Measurements from ENCODE around the gene SETD2. TPM values are rescaled to one million over a fixed set of nuclear protein-coding genes. Genes with fewer than 3 reads are reported as not detected.

SETD2 gene
- total RNA-seq, 1 experiment from 2014 or later = 60.8 TPM

DNA sequence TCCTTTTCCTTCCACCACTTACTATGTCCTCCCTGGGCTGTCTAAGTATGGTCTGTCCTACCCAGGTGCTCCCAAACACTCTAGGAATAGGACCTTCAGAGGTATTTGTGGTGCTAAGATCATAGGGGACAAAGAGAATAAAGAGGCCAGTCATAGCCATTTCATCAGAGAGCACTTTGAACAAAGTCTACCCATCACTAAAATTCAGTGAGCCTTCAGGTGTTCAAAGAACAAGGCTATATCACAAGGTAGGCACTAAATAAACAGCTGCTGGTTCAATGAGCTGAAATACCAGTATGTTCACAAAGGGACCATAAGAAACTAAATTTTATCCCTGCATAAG lies 145.7 kb downstream of the SETD2 start:
- TF ChIP-seq, protein P1, sequence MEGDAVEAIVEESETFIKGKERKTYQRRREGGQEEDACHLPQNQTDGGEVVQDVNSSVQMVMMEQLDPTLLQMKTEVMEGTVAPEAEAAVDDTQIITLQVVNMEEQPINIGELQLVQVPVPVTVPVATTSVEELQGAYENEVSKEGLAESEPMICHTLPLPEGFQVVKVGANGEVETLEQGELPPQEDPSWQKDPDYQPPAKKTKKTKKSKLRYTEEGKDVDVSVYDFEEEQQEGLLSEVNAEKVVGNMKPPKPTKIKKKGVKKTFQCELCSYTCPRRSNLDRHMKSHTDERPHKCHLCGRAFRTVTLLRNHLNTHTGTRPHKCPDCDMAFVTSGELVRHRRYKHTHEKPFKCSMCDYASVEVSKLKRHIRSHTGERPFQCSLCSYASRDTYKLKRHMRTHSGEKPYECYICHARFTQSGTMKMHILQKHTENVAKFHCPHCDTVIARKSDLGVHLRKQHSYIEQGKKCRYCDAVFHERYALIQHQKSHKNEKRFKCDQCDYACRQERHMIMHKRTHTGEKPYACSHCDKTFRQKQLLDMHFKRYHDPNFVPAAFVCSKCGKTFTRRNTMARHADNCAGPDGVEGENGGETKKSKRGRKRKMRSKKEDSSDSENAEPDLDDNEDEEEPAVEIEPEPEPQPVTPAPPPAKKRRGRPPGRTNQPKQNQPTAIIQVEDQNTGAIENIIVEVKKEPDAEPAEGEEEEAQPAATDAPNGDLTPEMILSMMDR (conservative IDR thresholded peaks at IDR 0.05) = no peak

More for the DNA sequence above, 145.7 kb downstream of the SETD2 start:
- H3K23ac ChIP-seq (ENCODE audit: insufficient read length, low read depth, low read length) = no peak overlapping the region
- H4K5ac ChIP-seq (ENCODE audit: insufficient read length, low read depth, low read length) = no peak overlapping the region
- no peaks in the 10 kb centered on the region for H3K9me3 ChIP-seq (ENCODE audit: control insufficient read depth, low read depth, low read length)
- DNase-seq = no peak
- H3K79me1 ChIP-seq (ENCODE audit: insufficient read depth, low read depth, low read length, poor library complexity, severe bottlenecking) = no peaks in the 10 kb centered on the region
- Mint-ChIP-seq H3K4me3 (no peak overlapping the region), H3K36me3 (ENCODE audit: insufficient read depth in 1 of 3, low read depth in 3 of 3) (peaks cover 5 to 40% (median 37%) of the 10 kb centered on the region in 3 experiments; a peak in 6 of 7 replicates), H3K4me1 (peaks cover 13 to 20% of the 10 kb centered on the region in 2 experiments), H3K9me3 (no peaks in the 10 kb centered on the region), H3K27me3 (ENCODE audit: low read depth) (no peaks in the 10 kb centered on the region), H3K27ac (no peak overlapping the region)
- no peaks in the 10 kb centered on the region for H3K4me1 ChIP-seq (ENCODE audit: insufficient read depth, low read length)
- H3K14ac ChIP-seq (ENCODE audit: insufficient read depth, low read length) = no peak overlapping the region
- H3K9ac ChIP-seq (ENCODE audit: extremely low read depth, insufficient read length, low read length) = no peak overlapping the region
- no peak overlapping the region for H2BK120ac ChIP-seq (ENCODE audit: low read depth, low read length, poor library complexity, severe bottlenecking)
- H3K4me2 ChIP-seq (ENCODE audit: insufficient read depth, insufficient read length, low read length) = no peak overlapping the region
- H2BK20ac ChIP-seq (ENCODE audit: low read depth, low read length, poor library complexity, severe bottlenecking) = no peak overlapping the region
- no peak overlapping the region for H4K91ac ChIP-seq (ENCODE audit: insufficient read length, low read depth, low read length)
- no peak overlapping the region for H4K8ac ChIP-seq (replicated peaks; ENCODE audit: insufficient read length, low read depth, low read length)
- peaks cover 2% of the 10 kb centered on the region for H4K20me1 ChIP-seq (ENCODE audit: control insufficient read depth, insufficient read depth, insufficient read length)
- no peak overlapping the region for H2AFZ ChIP-seq (ENCODE audit: low read length)
- H3K79me2 ChIP-seq (ENCODE audit: insufficient read depth, low read length) = no peaks in the 10 kb centered on the region
- H2BK12ac ChIP-seq (ENCODE audit: insufficient read length, low read depth, low read length) = no peak overlapping the region
- no peak overlapping the region for H2AK5ac ChIP-seq (ENCODE audit: insufficient read length, low read length)
- no peak overlapping the region for H2BK15ac ChIP-seq (ENCODE audit: low read depth, low read length)
- no peak overlapping the region for H3K27ac ChIP-seq (ENCODE audit: insufficient read length, low read depth, low read length)
- no peak overlapping the region for H3K56ac ChIP-seq (ENCODE audit: insufficient read length, low read depth, low read length)
- no peaks in the 10 kb centered on the region for H3K23me2 ChIP-seq (ENCODE audit: insufficient read length, low read depth, low read length, poor library complexity, severe bottlenecking)
- no peak overlapping the region for H2BK5ac ChIP-seq (ENCODE audit: insufficient read length, low read length)
- H3T11ph ChIP-seq (ENCODE audit: low read length) = no peak overlapping the region
- no peak overlapping the region for H3K18ac ChIP-seq (ENCODE audit: insufficient read length, low read depth, low read length)
- H3K4ac ChIP-seq (ENCODE audit: low read depth, low read length) = no peak overlapping the region
- no peaks in the 10 kb centered on the region for H3K27me3 ChIP-seq (ENCODE audit: insufficient read depth, low read length)

Measured in H9 (cell line).